Keratinocyte (primary cell): ENCODE data around the gene VOPP1. TPM values are rescaled to one million over a fixed set of nuclear protein-coding genes. Genes with fewer than 3 reads are reported as not detected.

Experiments used
- DNase-seq: peaks from one replicate; pipeline ENCODE4 v3.0.0-alpha.2; 2011; ENCODE audit warnings: low read depth, missing footprints, low spot score
- FAIRE-seq: peaks from 2 replicates; lab custom pipeline; 2011; peaks lifted over from hg19 to GRCh38; lab: Jason Lieb, UNC
- H2AFZ ChIP-seq: 2 replicates; pipeline ENCODE4 v1.6.0; 2012; ENCODE audit warnings: low read length, control low read depth, inconsistent platforms; ENCODE audit not compliant: control insufficient read depth
- H3K27ac ChIP-seq: 2 replicates; pipeline ENCODE4 v1.5.1; 2011; ENCODE audit warnings: low read length; ENCODE audit not compliant: control insufficient read depth, insufficient read depth
- H3K27me3 ChIP-seq: 3 replicates; pipeline ENCODE4 v1.6.0; 2011; ENCODE audit warnings: low read length; ENCODE audit not compliant: control insufficient read depth, insufficient read depth; ENCODE audit errors: extremely low read depth
- H3K36me3 ChIP-seq, 2 experiments: 2 replicates in 1 of 2; 3 replicates in 1 of 2; pipeline ENCODE4 v1.5.1; 2011; ENCODE audit warnings: low read length in 2 of 2, mild to moderate bottlenecking in 1 of 2; ENCODE audit not compliant: control insufficient read depth in 2 of 2, insufficient read depth in 2 of 2; ENCODE audit errors: extremely low read depth in 1 of 2
- H3K4me1 ChIP-seq: 3 replicates; pipeline ENCODE4 v1.5.1; 2011; ENCODE audit warnings: low read length; ENCODE audit not compliant: control insufficient read depth, insufficient read depth; ENCODE audit errors: extremely low read depth
- H3K4me2 ChIP-seq: 3 replicates; pipeline ENCODE4 v1.6.0; 2011; ENCODE audit warnings: low read depth, low read length; ENCODE audit not compliant: control insufficient read depth, insufficient read depth; ENCODE audit errors: extremely low read depth
- H3K4me3 ChIP-seq, 3 experiments: fragments of 200-600 bp in 1 of 3; sonication (generic) in 1 of 3; 2 replicates in 2 of 3; 3 replicates in 1 of 3; pipeline ENCODE4 v1.5.1; 2011 to 2016; ENCODE audit warnings: low read length in 3 of 3, mild to moderate bottlenecking in 3 of 3, control low read depth in 2 of 3, inconsistent platforms in 1 of 3, low read depth in 1 of 3, mixed read lengths in 1 of 3, mixed run types in 1 of 3, moderate library complexity in 1 of 3; ENCODE audit not compliant: control insufficient read depth in 2 of 3, insufficient read depth in 2 of 3; ENCODE audit errors: extremely low read depth in 1 of 3
- H3K79me2 ChIP-seq: 2 replicates; pipeline ENCODE4 v1.6.0; 2012; ENCODE audit warnings: low read length; ENCODE audit not compliant: control insufficient read depth, insufficient read depth
- H3K9ac ChIP-seq: 3 replicates; pipeline ENCODE4 v1.6.0; 2011; ENCODE audit warnings: low read length; ENCODE audit not compliant: control insufficient read depth, insufficient read depth; ENCODE audit errors: extremely low read depth
- H3K9me1 ChIP-seq: 3 replicates; pipeline ENCODE4 v1.6.0; 2011; ENCODE audit warnings: low read length; ENCODE audit not compliant: control insufficient read depth, insufficient read depth; ENCODE audit errors: extremely low read depth
- H3K9me3 ChIP-seq: 2 replicates; pipeline ENCODE4 v1.5.1; 2012; ENCODE audit warnings: low read depth, low read length; ENCODE audit not compliant: control insufficient read depth
- H4K20me1 ChIP-seq: 3 replicates; pipeline ENCODE4 v1.6.0; 2011; ENCODE audit warnings: low read length; ENCODE audit not compliant: control insufficient read depth, insufficient read depth; ENCODE audit errors: extremely low read depth
- EZH2 ChIP-seq: IDR thresholded peaks from one replicate; pipeline ENCODE4 v1.6.1; 2012; ENCODE audit warnings: inconsistent platforms, mild to moderate bottlenecking, low read length, moderate library complexity
- dilution Hi-C: fragments of 300-500 bp; cut with MboI; formaldehyde crosslinking; loops from one replicate; pipeline ENCODE4 v1.7.0; 2020; ENCODE audit warnings: low sequenced_read_pairs; ENCODE audit not compliant: extremely low pct_ligation_motif_present
- polyA plus RNA-seq, 5 experiments: library from polyadenylated mRNA; depleted of rRNA in 3 of 5; stranded (reverse) in 3 of 5; stranded (forward) in 1 of 5; unstranded in 1 of 5; fragments of >200 nt; gene quantifications; 1 replicate in 1 of 5; 2 replicates in 3 of 5; 3 replicates in 1 of 5; pipeline versions ENCODE4 v1.2.1 to v1.2.3, GENCODE V29; 2011 to 2012; ENCODE audit warnings: missing spikeins in 2 of 5, low read depth in 1 of 5, low replicate concordance in 1 of 5
- TF ChIP-seq, protein P1 (sequence below), 3 experiments: IDR thresholded peaks in 1 of 3; conservative IDR thresholded peaks in 1 of 3; optimal IDR thresholded peaks in 1 of 3; 2 replicates in 2 of 3; 3 replicates in 1 of 3; pipeline versions ENCODE3 to v1.5.1; 2011; ENCODE audit warnings: low read length in 3 of 3, mild to moderate bottlenecking in 3 of 3, moderate library complexity in 2 of 3, control low read depth in 1 of 3, inconsistent platforms in 1 of 3; ENCODE audit not compliant: insufficient read depth in 2 of 3; ENCODE audit errors: extremely low read depth in 1 of 3

VOPP1 gene
- polyA plus RNA-seq, 1 donor (not counting 4 experiments of a cell fraction or from before 2014, with no cell fraction given): 49.2 TPM

GRCh38 chr7:55458351-55458750 lies 114.0 kb downstream of the VOPP1 start:
- dilution Hi-C loops: no loop called here
- no peak for FAIRE-seq

GRCh38 chr7:55457801-55458200 lies 114.5 kb downstream of the VOPP1 start:
- no peaks in the 10 kb centered on the region for H3K79me2 ChIP-seq
- H3K9me3 ChIP-seq: no peaks in the 10 kb centered on the region
- H3K27me3 ChIP-seq: no peaks in the 10 kb centered on the region
- DNase-seq (no peak), FAIRE-seq (no peak)
- no peak overlapping the region for H3K27ac ChIP-seq
- no peaks in the 10 kb centered on the region for H3K4me1 ChIP-seq
- H4K20me1 ChIP-seq: no peaks in the 10 kb centered on the region
- no peak overlapping the region for H2AFZ ChIP-seq
- TF ChIP-seq EZH2: no peak
- TF ChIP-seq, protein P1, sequence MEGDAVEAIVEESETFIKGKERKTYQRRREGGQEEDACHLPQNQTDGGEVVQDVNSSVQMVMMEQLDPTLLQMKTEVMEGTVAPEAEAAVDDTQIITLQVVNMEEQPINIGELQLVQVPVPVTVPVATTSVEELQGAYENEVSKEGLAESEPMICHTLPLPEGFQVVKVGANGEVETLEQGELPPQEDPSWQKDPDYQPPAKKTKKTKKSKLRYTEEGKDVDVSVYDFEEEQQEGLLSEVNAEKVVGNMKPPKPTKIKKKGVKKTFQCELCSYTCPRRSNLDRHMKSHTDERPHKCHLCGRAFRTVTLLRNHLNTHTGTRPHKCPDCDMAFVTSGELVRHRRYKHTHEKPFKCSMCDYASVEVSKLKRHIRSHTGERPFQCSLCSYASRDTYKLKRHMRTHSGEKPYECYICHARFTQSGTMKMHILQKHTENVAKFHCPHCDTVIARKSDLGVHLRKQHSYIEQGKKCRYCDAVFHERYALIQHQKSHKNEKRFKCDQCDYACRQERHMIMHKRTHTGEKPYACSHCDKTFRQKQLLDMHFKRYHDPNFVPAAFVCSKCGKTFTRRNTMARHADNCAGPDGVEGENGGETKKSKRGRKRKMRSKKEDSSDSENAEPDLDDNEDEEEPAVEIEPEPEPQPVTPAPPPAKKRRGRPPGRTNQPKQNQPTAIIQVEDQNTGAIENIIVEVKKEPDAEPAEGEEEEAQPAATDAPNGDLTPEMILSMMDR (optimal IDR thresholded peaks at IDR 0.05 in 1 of 3, IDR thresholded peaks at IDR 0.05 in 1 of 3, conservative IDR thresholded peaks at IDR 0.05 in 1 of 3; ENCODE audit: extremely low read depth in 1 of 3, insufficient read depth in 2 of 3, low read length in 3 of 3): no peak
- no peaks in the 10 kb centered on the region for H3K36me3 ChIP-seq
- H3K4me2 ChIP-seq: no peak overlapping the region
- no peak overlapping the region for H3K9ac ChIP-seq
- H3K4me3 ChIP-seq: no peak overlapping the region
- no peaks in the 10 kb centered on the region for H3K9me1 ChIP-seq
- dilution Hi-C loops: no loop called here

More at GRCh38 chr7:55458351-55458750, 114.0 kb downstream of the VOPP1 start:
- Histone ChIP-seq H3K27me3 (no peaks in the 10 kb centered on the region), H2AFZ (no peak overlapping the region), H3K27ac (no peak overlapping the region), H3K79me2 (no peaks in the 10 kb centered on the region), H3K9ac (no peak overlapping the region), H3K9me3 (no peaks in the 10 kb centered on the region), H3K9me1 (no peaks in the 10 kb centered on the region), H3K36me3 (no peaks in the 10 kb centered on the region), H3K4me1 (no peaks in the 10 kb centered on the region), H4K20me1 (no peaks in the 10 kb centered on the region), H3K4me2 (no peak overlapping the region), H3K4me3 (no peak overlapping the region)
- TF ChIP-seq EZH2: no peak
- TF ChIP-seq, protein P1 (optimal IDR thresholded peaks at IDR 0.05 in 1 of 3, IDR thresholded peaks at IDR 0.05 in 1 of 3, conservative IDR thresholded peaks at IDR 0.05 in 1 of 3; ENCODE audit: extremely low read depth in 1 of 3, insufficient read depth in 2 of 3, low read length in 3 of 3): no peak
- no peak for DNase-seq
